ENCODE measurements around the gene SLC25A20. TPM values are rescaled to one million over a fixed set of nuclear protein-coding genes. Genes with fewer than 3 reads are reported as not detected.
"Not testable (repeated sequence)": the region's sequence is repeated elsewhere in the genome, so short reads cannot be mapped to it uniquely, and the experiment has no call there.

The SLC25A20 gene
- polyA plus RNA-seq (ENCODE audit: insufficient read length in 3 of 3), result 10 to 100 TPM; 21.5 to 26.1 (median 22.9) TPM

- peak in 2 of 3 donors; percentile 64 to 67 for DNase-seq (ENCODE audit: low read depth in 3 of 3, low spot score in 2 of 3)
Observed at GRCh38 chr3:48898383-48899234, at the start of gene SLC25A20. Gene SLC25A20 (minus strand): TSS chr3:48898882. CDS start chr3:48898794, 88 bp downstream.

GRCh38 chr3:48945891-48946549, 47.3 kb upstream of the SLC25A20 start:
- no peak for DNase-seq (ENCODE audit: low read depth in 3 of 3, low spot score in 2 of 3)

- DNase-seq (ENCODE audit: low read depth in 3 of 3, low spot score in 2 of 3), result no peak
Observed at GRCh38 chr3:48945432-48945831, 46.8 kb upstream of the SLC25A20 start.

- no peak for DNase-seq (ENCODE audit: low read depth in 3 of 3, low spot score in 2 of 3)
Observed at GRCh38 chr3:48938689-48939088, 40.0 kb upstream of the SLC25A20 start.

GRCh38 chr3:48938156-48938555, 39.5 kb upstream of the SLC25A20 start:
- no peak for DNase-seq (ENCODE audit: low read depth in 3 of 3, low spot score in 2 of 3)

GRCh38 chr3:48935530-48935929, 36.8 kb upstream of the SLC25A20 start:
- DNase-seq (ENCODE audit: low read depth in 3 of 3, low spot score in 2 of 3), result no peak

- no peak for DNase-seq (ENCODE audit: low read depth in 3 of 3, low spot score in 2 of 3)
Observed at GRCh38 chr3:48934333-48934991, 35.8 kb upstream of the SLC25A20 start.

GRCh38 chr3:48931944-48932580, 33.4 kb upstream of the SLC25A20 start:
- no peak for DNase-seq (ENCODE audit: low read depth in 3 of 3, low spot score in 2 of 3)

- DNase-seq (ENCODE audit: low read depth in 3 of 3, low spot score in 2 of 3), result no peak
Observed at GRCh38 chr3:48930590-48930989, 31.9 kb upstream of the SLC25A20 start.

GRCh38 chr3:48929358-48930035, 30.8 kb upstream of the SLC25A20 start:
- DNase-seq (ENCODE audit: low read depth in 3 of 3, low spot score in 2 of 3), result no peak

- no peak for DNase-seq (ENCODE audit: low read depth in 3 of 3, low spot score in 2 of 3)
Observed at GRCh38 chr3:48928679-48929078, 30.0 kb upstream of the SLC25A20 start.

GRCh38 chr3:48927928-48928327, 29.2 kb upstream of the SLC25A20 start:
- no peak for DNase-seq (ENCODE audit: low read depth in 3 of 3, low spot score in 2 of 3)

GRCh38 chr3:48926425-48927392, 28.0 kb upstream of the SLC25A20 start:
- no peak for DNase-seq (ENCODE audit: low read depth in 3 of 3, low spot score in 2 of 3)

GRCh38 chr3:48919215-48920138, 20.8 kb upstream of the SLC25A20 start:
- peak in 1 of 3 donors; percentile 31 for DNase-seq (ENCODE audit: low read depth in 3 of 3, low spot score in 2 of 3)

GRCh38 chr3:48918388-48919214, 19.9 kb upstream of the SLC25A20 start, which contains the start of gene ARIH2:
Gene ARIH2 (plus strand): TSS chr3:48918842. CDS start chr3:48927559, 8,717 bp downstream.
- peak; percentile 89 to 94 (median 92) for DNase-seq (ENCODE audit: low read depth in 3 of 3, low spot score in 2 of 3)

GRCh38 chr3:48915296-48915695, 16.6 kb upstream of the SLC25A20 start:
- no peak for DNase-seq (ENCODE audit: low read depth in 3 of 3, low spot score in 2 of 3)

GRCh38 chr3:48907026-48907425, 8.3 kb upstream of the SLC25A20 start:
- not testable (repeated sequence) for DNase-seq (ENCODE audit: low read depth in 3 of 3, low spot score in 2 of 3)
